GM12801 (cell line): ENCODE results near the gene APBA2.

ENCODE experiments used
- TF ChIP-seq, protein P1 (sequence below): IDR thresholded peaks from one replicate; pipeline ENCODE4 v1.5.1; 2011; ENCODE audit warnings: control low read depth; ENCODE audit not compliant: insufficient read length; ENCODE audit errors: extremely low read depth

The APBA2 gene

DNA sequence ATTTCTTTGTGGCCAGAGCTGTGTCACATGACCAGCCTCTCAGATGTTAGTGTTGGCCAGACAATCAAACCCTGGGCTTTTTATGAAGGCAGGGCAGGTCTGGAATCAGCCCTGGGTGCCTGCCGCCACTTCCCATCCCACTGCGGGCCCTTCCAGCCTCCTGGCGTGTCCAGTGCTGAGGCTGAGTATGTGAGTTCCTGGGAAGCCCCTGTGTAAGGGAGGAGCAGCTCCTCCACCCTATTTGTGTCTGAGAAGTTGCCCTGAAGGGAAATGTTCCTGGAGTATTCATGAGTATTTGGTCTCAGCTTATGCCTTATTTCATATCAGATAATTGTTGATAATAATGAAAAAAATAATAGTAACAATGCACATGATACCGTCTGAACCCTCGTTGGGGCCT, 193.7 kb downstream of the APBA2 start:
- TF ChIP-seq, protein P1, sequence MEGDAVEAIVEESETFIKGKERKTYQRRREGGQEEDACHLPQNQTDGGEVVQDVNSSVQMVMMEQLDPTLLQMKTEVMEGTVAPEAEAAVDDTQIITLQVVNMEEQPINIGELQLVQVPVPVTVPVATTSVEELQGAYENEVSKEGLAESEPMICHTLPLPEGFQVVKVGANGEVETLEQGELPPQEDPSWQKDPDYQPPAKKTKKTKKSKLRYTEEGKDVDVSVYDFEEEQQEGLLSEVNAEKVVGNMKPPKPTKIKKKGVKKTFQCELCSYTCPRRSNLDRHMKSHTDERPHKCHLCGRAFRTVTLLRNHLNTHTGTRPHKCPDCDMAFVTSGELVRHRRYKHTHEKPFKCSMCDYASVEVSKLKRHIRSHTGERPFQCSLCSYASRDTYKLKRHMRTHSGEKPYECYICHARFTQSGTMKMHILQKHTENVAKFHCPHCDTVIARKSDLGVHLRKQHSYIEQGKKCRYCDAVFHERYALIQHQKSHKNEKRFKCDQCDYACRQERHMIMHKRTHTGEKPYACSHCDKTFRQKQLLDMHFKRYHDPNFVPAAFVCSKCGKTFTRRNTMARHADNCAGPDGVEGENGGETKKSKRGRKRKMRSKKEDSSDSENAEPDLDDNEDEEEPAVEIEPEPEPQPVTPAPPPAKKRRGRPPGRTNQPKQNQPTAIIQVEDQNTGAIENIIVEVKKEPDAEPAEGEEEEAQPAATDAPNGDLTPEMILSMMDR: no peak

DNA sequence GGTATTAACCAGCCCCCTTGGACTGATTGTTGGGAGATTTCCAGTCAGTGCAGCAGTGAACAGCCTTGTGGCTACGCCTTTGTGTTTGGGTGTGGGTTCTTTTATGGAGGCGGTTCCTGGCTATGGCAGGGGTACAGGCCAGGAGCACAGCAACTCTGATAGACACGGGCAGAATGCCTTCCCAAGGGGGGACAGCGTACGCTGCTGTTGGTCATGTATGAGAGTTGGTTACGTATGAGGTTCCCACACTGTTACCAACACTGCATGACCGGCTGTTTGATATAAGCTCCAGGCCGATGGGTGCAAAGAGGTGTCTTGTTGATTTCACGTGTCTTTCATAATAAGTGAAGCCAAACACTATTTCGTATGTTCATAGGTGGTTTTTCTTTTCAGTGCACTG, 196.0 kb downstream of the APBA2 start:
- TF ChIP-seq, protein P1: no peak

DNA sequence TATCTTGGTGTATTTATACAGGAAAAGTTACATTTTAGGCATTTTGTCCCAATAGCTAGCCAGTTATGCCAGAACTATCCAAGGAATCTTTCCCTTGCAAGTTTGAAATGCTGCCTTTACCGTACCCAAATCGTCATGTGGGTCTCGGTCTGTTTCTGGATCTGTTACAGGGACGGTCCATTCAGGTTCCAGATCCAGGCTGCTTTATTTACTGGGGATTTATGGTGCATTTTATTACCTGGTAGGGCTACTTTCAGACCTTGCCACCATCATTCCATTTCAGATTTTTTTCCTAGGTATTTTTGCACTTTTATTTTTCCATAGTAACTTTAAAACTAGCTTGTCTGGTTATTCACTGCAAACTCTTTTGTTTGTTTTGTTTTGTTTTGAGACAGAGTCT, 197.4 kb downstream of the APBA2 start:
- TF ChIP-seq, protein P1: no peak

DNA sequence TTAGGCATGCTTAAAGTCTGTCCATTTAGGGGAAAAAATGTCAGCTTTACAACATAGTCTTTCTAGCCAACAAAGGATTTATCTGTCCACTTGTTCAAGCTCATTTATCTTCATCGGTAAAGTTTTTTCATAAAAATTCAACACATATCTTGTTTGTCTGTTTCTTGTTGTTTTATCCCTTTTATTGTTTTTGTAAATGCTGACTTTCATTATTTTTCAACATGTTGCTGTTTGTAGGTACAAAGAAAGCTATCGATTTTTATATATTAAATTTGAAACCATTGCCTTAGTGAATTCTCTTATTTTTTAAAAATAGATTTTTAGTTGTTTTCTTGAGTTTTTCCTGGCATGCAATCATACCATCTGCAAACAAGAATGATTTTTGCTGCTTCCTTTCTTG, 198.1 kb downstream of the APBA2 start:
- TF ChIP-seq, protein P1: no peak

DNA sequence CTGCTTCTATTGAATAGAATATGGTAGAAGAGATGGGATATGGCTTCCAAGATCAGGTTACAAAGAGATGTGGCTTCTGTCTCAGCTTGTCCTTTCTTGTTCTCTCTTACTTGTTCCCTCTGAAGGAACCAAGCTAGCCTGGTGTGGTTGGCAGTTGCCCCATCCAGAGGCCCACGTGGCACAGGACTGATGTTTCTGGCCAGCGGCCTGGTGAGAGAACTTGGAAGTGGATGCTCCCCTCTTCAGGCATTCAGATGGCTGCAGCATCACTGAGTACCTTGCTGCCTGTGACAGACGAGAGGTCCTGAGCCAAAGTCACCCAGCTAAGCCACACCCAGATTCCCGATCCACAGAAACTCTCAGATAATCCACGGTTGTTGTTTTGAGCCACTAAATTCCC, 200.2 kb downstream of the APBA2 start:
- TF ChIP-seq, protein P1: no peak

DNA sequence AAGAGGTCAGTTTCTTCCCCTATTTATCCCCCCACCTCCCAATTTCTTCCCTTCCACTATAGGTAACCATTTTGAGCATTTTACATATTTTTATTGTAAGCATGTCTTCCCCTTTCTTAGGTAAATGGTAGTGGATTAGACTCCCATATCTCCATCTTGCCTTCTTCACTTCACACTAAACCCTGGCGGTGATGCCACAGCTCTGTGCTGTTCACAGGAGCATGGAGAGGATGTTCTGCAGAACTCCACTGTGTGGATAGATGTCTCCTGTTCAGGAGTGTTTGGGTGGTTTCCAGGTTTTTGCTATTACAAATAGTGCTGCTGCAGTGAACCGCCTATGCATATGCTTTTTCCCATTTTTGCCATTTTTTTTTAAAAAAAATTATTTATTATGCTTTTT, 201.1 kb downstream of the APBA2 start:
- TF ChIP-seq, protein P1: no peak

DNA sequence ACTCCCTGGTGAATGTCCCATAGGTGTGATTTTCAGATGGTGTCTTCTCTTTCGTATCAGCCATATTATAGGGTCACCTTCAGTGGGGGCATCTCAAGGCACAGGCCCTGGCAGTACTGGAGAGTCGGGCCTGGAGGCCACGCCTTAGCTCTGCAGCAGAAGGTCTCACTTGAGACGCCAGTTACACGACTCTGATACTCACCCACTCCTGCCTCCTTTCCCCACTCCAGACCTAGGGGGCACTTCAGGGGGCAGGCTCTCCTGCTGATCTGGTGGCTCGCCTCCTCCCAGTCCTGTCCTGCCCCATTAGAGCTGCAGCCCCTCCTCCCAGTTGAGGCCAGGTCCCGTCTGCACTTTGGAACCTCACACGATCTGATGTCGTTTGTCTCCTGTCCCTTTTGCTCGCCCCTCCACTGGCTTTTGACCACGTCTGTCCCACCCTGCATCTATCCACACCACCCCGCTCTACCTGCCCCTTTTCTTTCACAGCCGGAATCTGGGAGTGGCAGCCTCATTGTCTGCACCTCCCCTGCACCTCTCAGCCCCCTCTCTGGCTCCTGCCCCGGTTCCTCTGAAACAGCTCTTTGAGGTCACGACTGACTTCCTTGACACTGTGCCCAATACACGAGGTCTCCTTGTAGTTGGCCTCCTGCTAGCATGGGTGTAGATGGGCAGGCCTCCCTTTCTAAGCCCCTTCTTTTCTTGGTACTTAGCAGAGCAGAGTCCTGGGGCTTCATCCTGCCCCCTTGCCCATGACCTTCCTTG, 201.9 kb downstream of the APBA2 start:
- TF ChIP-seq, protein P1: no peak
